GM04504 (cell line): ENCODE data around the gene DEPDC4.

Source experiments
- DNase-seq: peaks from one replicate; pipeline ENCODE4 v3.0.0-alpha.2; 2012; ENCODE audit warnings: low read depth

Gene DEPDC4

DNA sequence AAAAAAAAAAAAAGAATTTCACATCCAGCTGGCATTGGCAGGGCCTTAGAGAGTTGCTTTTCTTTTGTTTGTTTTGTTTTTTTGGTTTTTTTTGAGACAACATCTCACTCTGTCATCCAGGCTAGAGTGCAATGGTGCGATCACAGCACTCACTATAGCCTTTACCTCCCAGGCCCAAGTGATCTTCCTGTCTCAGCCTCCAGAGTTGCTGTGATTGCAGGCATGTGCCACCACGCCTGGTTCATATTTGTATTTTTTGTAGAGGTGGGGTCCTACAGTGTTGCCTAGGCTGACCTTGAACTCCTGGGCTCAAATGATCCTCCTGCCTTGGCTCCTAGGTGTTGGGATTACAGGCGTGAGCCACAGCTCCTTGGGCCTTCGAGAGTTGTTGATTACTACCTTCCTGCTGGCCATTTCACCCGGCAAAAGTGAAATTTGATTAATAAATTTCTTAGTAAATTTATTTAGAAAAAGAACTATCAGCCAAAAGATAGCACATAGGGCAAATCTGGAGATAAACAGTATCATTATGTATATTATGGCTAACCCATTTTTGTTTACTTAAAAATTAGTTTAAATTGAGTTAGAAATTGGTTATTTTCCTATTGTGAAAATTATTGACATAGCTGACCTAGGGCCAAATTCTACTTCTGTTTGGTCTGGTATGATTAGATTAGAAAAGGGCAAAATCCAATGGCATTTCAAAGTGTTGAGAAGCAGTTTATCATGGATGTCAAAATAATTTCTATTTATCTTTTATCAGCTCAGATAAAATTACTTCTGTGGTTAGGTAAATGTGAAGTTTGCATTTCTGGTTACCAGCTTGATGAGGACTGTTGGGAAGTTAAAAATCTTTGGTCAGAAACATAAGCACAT is 53.6 kb downstream of the DEPDC4 start:
- DNase-seq: no peak

DNA sequence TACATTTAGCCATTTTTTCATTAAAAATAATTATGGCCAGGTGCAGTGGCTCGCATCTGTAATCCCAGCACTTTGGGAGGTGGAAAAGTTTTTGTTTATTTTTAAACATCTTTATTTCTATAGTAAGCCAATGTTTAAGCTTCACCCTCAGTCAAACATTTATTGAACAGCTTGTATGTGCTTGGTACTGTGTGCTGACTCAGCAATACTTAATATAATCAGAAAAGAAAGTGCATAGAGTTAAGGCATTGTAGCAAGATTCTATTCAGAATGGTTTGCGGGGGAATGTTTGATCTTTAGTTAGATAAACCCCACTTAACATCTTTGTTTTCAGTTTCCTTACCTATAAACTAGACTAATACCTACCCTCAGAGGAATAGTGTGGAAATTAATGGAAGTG is 55.2 kb downstream of the DEPDC4 start:
- DNase-seq: no peak

DNA sequence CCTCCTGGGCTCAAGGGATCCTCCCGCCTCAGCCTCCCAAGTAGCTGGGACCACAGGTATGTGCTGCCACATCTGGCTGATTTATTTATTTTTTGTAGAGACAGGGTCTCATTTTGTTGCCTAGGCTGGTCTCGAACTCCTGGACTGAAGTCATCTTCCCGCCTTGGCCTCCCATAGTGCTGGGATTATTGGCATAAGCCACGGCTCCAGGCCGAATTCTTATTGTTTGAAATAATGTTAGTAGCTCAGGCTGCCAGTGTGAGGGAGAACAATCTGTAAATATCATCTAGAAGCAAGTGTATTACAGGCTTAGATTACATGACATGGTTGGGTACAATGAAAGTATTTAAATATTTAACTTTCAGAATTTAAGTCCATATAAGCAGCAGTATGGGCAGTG is 58.0 kb downstream of the DEPDC4 start:
- DNase-seq: no peak

DNA sequence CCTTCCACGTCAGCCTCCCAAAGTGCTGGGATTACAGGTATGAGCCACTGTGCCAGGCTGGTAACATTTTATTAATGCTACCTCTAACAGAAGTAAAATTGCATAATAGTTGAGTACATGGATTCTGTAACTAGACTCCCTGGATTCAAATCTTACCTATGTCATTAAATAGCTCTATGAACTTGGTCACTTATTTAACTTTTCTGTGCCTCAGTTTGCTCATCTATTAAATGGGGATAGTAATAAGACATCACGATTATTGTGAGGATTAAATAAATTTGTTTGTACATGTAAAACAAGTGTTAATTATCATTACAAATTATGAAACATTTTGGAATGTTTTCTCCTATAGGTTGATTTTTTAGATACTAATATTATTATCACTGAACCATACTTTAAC is 59.6 kb downstream of the DEPDC4 start:
- DNase-seq: no peak

DNA sequence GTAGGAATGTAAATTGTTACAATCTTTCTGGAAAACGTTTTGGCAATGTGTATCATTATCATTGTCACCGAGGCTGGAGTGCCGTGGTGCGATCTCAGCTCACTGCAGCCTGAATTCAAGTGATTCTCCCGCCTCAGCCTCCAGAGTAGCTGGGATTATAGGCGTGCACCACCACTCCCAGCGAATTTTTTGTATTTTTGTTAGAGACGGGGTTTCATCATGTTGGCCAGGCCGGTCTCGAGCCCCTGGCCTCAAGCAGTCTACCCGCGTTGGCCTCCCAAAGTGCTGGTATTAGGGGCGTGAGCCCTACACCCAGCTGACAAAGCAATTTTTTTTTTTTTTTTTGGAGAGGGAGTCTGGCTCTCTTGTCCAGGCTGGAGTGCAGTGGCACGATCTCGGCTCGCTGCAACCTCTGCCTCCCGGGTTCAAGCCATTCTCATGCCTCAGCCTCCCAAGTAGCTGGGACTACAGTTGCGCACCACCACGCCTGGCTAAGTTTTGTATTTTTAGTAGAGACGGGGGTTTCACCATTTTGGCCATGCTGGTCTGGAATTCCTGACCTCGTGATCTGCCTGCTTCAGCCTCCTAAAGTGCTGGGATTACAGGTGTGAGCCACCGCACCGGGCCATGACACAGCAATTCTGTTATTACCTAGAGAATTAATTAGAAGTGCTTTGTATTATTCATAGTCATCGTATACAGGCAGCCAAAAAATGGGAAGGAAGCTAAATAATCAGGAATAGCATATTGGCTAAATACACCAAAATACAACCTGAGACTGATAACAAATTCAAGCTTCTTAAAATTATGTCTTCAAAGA is 65.1 kb downstream of the DEPDC4 start:
- DNase-seq: no peak

DNA sequence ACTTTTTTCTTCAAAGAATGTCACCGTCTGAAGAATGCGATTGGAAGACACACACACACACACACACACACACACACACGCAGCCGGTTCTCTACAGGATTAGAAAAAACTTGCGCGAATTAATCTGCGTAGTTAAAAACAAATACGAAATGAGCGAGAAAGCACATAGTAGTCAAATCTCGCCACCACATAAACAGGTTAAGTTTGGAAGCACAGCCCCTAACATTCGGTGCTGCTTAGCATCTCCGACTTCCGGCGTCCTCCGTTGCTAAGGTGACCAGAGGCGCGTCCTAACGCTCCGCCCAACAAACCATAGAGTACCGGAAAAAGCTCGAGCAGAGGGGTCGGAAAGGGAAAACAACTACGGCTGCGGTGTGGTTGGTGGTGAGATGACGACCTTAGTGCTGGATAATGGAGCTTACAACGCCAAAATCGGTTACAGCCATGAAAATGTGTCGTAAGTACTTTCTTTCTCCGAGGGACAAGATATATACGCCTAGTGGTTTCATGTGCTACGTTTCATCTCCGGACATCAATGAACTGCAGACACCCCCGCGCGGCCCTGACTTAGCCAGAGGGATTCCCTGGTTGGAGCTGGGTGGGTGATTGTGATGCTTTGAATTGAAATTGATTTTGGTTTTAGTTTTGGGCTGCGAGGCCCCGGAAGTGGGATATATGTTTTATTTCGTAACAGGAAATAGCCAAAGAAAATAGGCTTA is 66.3 kb downstream of the DEPDC4 start, which contains the start of gene ACTR6:
Gene ACTR6 (plus strand): TSS at position 353 of the 719 bp plus-strand sequence. CDS start 37 bp downstream, at position 390.
- peak; percentile 90 for DNase-seq

DNA sequence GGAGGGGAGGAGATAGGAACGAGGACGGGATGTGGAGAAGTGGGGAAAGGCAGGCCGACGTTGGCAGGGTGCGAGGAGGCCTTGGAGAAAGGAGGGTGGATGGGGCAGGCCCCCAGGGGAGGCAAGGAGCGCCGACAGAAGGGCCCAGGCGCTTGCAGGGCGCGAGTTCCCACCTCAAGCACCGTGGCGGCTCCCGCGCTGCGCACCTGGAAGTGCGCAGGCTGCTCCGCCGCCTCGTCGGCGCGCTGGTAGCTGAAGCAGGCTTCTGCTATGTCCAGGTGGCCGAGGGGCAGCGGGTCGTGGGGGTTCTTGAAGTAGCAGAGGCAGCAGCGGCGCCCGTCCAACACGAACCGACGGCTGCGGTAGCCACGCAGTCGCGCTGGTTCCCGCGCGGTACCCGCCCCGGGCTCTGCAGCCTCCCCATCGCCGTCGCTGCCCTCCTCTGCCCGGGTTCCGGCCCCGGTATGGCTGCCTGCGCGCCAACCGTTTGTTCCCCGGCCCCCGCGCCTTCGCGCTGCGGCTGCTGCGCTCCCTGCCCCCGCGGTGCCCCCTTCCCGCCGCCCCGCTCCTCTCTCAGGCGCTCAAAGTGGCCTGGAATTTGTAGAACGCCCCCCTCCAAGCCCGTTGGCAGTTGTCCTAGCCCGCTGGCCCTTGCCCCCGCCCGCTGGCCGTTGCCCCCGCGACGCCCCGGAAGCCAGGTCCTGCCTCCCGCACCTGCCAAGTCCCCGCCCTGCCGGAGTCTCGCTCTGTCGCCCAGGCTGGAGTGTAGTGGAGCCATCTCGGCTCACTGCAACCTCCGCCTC is 67.3 kb downstream of the DEPDC4 start:
- no peak for DNase-seq

DNA sequence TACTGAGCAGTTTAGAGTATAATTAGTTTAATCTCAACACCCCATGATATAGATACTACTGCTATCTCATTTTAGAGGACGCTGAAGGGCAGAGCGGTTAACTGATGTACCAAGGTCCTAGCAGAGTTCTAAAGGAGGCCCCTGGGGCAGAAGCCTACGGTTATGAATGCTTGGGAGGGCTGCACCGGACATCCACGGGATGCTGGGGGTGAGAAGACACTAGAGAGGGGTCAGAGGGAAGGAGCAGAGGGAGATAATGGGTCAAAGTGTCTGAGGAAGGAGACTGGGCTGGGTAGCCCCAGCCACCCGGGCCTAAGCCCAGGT is 67.9 kb downstream of the DEPDC4 start:
- DNase-seq: no peak

DNA sequence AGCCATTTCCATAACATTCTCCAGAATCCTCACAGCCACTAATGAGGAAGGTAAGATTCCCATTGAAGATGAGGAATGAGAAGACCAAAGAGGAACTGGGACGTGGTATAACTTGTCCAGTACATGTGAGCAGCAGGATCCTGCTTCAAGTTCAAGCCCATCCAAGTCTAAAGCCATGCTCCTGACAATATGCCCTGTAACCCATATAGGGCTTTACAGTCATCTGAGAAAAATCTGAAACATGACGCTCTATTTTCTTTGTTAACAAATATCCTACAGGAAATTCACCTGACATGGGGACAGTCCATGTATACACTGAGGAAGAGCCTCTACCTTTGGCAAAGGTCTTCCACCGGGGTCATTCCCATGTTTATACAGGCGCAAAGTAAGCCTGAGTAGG is 69.4 kb downstream of the DEPDC4 start:
- DNase-seq: no peak

DNA sequence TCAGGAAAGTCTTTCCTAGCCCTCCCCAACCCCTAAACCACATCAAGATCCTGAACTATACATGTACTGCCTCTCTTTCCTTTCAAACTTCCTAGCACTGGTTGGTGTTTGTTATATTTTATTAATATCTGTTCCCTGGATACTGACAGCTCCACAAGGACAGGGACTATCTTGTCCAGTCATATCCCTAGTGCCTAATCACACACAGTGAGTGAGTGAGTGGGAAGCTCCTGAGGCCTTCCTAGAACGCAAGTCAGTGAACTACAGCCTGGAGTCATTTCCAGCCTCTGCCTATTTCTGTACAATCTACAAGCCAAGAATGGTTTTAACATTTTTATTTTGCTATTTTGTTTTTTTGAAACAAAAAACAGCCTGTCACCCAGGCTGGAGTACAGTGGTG is 73.8 kb downstream of the DEPDC4 start:
- DNase-seq: no peak
